Mesodermal cell (in vitro differentiated cells): ENCODE data around the gene TNS1.

Experiments used
- H3K27ac ChIP-seq: 2 replicates; pipeline ENCODE4 v1.7.0; 2013; ENCODE audit warnings: mild to moderate bottlenecking, low read depth, low read length, moderate library complexity; ENCODE audit not compliant: severe bottlenecking
- H3K36me3 ChIP-seq: 2 replicates; pipeline ENCODE4 v1.7.1; 2013; ENCODE audit warnings: mild to moderate bottlenecking, low read length, moderate library complexity; ENCODE audit not compliant: control insufficient read depth, insufficient read depth
- H3K4me1 ChIP-seq: one replicate; pipeline ENCODE4 v1.7.1; 2013; ENCODE audit warnings: mild to moderate bottlenecking, low read length; ENCODE audit not compliant: insufficient read depth, control insufficient read depth, poor library complexity, severe bottlenecking
- H3K4me3 ChIP-seq: 2 replicates; pipeline ENCODE4 v1.7.0; 2013; ENCODE audit warnings: low read length, control low read depth, mild to moderate bottlenecking; ENCODE audit not compliant: insufficient read depth, poor library complexity, severe bottlenecking; ENCODE audit errors: extremely low read depth
- H3K9me3 ChIP-seq: 2 replicates; pipeline ENCODE4 v1.7.1; 2013; ENCODE audit warnings: mild to moderate bottlenecking, low read length, moderate library complexity; ENCODE audit not compliant: control insufficient read depth
- WGBS, 2 experiments: methylation state at CpG; one replicate each; pipeline ENCODE4 v1.1.5; 2013; ENCODE audit warnings: missing lambda C conversion rate in 2 of 2; ENCODE audit not compliant: insufficient coverage in 2 of 2; 5-methylcytosine and 5-hydroxymethylcytosine counted together

The TNS1 gene

DNA sequence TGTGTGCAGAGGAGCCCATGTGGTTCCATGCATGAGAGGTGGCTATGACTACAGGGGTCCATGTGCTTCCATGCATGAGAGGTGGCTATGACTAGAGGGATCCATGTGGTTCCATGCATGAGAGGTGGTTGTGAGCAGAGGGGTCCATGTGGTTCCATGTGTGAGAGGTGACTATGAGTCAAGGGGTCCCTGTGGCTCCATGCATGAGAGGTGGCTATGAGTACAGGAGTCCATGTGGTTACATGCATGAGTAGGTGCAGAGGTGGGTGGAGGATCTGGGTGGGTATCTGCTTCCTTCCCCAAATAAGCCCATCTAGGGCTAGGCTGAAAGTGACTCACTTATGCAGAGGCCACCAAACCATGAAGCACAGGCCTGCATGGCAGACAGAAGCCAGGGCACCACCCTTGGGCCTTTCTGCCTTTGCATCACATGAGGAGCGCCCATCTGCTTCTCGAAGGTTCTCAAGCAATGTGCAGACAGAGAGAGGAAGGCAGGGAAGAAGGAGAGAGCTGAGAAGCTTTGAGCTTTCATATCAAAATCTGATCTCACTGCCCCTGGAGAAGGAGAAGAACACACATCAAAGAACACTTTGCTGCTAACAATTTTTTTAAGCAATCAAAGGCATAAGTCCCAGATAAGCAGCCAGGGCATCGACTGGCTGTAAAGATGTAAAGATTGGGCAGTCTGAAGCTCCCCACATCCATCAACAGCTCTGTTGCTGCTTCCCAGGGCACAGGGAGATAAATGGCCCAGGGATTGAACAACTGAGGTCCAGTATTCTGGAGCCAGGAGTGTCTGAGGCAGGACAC is 137.6 kb downstream of the TNS1 start:
- Histone ChIP-seq H3K4me3 (no peak overlapping the region), H3K9me3 (no peaks in the 10 kb centered on the region), H3K27ac (no peak overlapping the region), H3K36me3 (peaks cover 21% of the 10 kb centered on the region), H3K4me1 (peaks cover 20% of the 10 kb centered on the region)
- 92 to 100% methylated on average over 2 of the region's 3 CpGs for WGBS, 2 experiments

DNA sequence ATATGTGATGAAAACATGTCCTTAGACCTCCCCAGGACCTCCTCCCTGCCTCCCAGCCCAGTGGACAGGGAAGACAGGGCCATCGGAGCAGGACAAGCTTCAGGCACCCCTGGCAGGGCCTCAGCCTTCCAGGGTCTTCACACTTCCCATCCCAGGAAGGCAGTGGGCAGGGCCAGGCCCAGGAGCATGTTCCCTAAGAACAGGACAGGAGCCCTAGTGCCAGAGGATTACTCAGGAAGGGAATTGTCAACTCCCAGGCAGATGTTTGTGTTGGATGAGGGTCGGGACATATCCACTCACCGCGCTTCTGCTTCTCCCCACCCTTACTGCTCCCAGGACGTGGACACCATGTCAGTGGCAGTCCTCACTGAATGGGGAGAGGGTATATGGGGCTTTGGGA is 138.9 kb downstream of the TNS1 start:
- no peak overlapping the region for H3K27ac ChIP-seq
- no peak overlapping the region for H3K4me3 ChIP-seq
- WGBS, 2 experiments = 100% methylated on average over 2 to 4 of the region's 5 CpGs
- H3K36me3 ChIP-seq = peaks cover 21% of the 10 kb centered on the region
- peaks cover 18% of the 10 kb centered on the region for H3K4me1 ChIP-seq
- no peaks in the 10 kb centered on the region for H3K9me3 ChIP-seq

DNA sequence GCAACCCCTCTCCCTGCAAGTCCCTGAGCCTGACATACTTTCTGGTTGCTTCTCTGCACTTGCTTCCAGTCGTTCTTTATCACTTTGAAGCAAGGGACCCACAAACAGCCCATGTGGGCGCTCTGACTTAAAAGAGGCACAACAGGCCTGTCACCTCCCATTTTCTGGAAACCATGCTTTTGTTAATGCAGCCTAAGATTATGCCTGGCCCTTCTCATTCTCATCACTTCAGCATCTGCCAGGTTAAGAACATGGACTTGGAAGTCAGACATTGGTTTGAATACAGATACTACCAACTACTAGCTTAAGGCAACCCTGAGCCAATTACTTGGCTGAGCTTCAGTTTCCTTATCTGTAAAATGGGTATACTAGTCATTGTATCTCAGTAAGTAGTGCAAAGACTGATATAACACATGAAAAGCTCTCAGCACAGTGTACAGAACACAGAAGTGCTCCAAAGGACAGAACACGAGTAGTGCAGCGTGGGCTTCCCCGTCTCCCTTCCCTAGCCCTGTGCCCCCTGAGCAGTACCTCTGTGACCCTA is 141.4 kb downstream of the TNS1 start:
- Histone ChIP-seq H3K4me1 (peaks cover 14% of the 10 kb centered on the region), H3K36me3 (peaks cover 30% of the 10 kb centered on the region), H3K4me3 (no peak overlapping the region), H3K27ac (no peak overlapping the region), H3K9me3 (no peaks in the 10 kb centered on the region)
- 87 to 94% methylated on average over 4 to 5 of the region's 5 CpGs for WGBS, 2 experiments

DNA sequence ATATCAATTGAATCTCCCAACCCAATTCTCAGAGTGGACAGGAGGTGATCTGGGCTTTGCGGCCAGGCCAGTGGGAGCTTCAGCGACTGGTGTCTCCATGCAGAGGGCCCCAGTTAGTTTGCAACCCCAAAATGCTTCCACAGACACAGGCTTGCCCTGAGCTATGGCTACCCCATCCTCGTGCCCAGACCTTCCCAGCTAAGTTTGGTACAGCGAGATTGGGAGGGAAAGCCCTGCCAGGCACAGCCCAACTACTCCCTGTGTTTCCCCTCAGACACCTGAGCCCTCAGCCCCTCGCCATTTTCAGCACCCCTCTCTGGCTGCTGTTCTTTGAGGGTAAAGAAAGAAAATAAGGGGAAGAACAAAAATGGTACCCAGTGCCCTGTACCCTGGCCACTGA is 142.9 kb downstream of the TNS1 start:
- no peak overlapping the region for H3K27ac ChIP-seq
- 88 to 92% methylated on average over 2 to 4 of the region's 5 CpGs for WGBS, 2 experiments

DNA sequence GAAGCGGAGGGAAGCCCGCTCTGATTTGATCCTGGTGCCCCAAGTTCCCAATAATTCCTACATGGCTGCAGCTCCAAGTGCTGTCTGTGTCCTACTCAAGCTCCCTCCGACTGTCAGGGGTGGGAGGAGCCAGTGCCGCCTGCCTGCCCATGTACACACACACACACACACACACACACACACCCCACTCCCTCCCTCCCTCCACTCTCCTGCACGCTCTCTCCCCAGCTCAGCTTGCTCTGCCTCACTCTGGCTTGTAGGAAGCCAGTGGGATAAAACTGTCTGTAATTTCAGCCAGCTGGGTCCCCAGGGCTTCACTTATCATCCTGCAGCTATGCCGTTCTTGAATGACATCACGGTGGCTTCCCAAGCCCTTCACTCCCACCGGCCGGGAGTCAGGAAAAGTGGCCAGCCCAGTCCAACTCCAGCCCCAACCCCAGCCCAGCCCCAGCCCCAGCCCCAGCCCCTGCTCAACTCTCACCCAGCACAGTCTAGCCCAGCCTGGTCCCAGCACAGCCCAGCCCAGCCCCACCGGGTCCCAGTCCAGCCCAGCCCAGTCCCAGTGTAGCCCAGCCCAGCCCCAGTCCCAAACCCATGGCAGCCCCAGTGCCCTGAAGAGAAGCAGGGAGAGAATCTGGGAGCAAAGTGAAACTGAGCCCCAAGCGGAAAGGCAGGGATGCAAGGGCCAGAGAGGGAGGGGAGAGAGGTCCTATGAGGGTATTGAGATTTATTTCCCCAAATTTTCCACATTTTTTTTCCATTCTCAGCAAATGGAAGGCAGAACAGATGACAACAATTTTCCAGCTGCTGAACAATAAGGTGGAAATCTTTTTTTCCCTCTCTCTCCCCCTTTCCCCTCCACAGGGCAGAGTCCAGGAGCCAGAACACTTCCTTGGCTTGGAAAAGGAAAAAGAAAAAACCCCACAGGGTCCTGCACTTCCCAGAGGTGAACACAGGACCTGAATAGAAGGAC is 144.0 kb downstream of the TNS1 start:
- Histone ChIP-seq H3K4me1 (peaks cover 13% of the 10 kb centered on the region), H3K27ac (peak overlapping the region; percentile 72), H3K9me3 (no peaks in the 10 kb centered on the region), H3K4me3 (no peak overlapping the region), H3K36me3 (peaks cover 22% of the 10 kb centered on the region)
- WGBS, 2 experiments = 40 to 55% methylated on average over 1 to 7 of the region's 11 CpGs

More for the DNA sequence above, 142.9 kb downstream of the TNS1 start:
- no peak overlapping the region for H3K4me3 ChIP-seq
- H3K36me3 ChIP-seq = peaks cover 26% of the 10 kb centered on the region
- no peaks in the 10 kb centered on the region for H3K9me3 ChIP-seq
- H3K4me1 ChIP-seq = peaks cover 11% of the 10 kb centered on the region

DNA sequence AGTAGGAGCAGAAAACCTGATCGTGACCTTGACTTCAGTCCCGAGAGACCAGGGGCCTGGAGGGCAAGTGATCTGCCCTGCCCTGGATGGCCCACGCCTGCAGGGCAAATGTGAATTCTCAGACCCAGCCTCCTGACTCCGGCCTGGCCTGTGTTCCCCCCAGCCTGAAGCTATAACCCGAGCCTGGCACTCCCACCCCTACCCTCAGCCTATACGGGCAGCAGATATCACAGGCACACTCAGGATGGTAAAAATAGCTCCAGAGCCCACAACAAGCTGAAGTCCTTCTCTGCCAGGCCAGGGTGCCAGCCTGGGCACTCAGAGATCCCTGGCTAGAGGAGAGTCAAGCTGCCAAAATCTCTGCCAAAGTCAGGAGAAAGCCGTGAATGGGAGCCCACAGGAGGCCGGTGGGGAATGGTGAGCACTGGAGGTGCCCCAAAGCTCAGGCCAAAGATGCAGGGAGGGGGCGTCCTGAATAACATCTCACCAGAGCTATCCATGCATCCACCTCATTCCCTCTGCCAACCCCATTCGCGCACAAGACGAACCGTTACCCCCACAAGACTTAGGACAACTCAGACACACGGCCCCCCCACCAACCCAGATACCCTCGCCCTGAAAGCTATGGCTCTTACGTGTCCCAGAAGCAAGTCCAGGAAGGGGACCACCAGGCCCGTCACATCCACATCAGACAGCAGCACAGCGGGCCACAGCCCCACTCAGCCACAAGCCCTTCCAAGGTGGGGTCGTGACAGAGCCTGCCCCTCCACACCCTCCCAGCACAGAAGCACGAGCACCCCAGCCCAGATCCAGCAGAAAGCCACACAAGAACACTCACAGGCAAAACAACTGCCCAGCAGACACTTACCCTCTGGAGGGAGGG is 144.9 kb downstream of the TNS1 start:
- Histone ChIP-seq H3K4me3 (peak overlapping the region; percentile 5), H3K27ac (peak overlapping the region; percentile 72), H3K36me3 (peaks cover 19% of the 10 kb centered on the region), H3K4me1 (peaks cover 23% of the 10 kb centered on the region), H3K9me3 (no peaks in the 10 kb centered on the region)
- 87 to 88% methylated on average over 12 to 13 of the region's 20 CpGs for WGBS, 2 experiments

DNA sequence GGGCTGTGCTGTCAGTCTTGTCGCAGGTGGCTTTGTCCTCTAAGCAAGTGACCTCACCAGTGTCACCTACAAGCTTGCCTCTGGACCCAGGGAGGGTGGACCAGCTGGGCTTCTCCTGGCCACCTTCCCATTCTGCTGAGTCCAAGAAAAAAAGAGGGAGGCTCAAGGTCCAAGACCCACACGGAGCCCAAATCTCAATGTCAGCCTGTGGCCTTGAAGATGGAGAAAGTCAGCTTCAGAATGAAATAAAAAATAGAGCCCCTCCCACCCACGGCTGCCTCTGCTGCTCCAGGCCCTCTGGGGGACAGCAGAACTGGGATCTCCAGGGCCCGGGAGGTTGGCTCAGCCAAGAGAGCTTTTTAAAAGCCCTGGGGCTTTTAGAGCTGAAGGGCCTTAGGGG is 145.9 kb downstream of the TNS1 start:
- H3K9me3 ChIP-seq = no peaks in the 10 kb centered on the region
- H3K4me3 ChIP-seq = no peak overlapping the region
- H3K4me1 ChIP-seq = peaks cover 32% of the 10 kb centered on the region
- no peak overlapping the region for H3K27ac ChIP-seq
- peaks cover 15% of the 10 kb centered on the region for H3K36me3 ChIP-seq
- 74 to 76% methylated on average over 2 of the region's 4 CpGs for WGBS, 2 experiments

DNA sequence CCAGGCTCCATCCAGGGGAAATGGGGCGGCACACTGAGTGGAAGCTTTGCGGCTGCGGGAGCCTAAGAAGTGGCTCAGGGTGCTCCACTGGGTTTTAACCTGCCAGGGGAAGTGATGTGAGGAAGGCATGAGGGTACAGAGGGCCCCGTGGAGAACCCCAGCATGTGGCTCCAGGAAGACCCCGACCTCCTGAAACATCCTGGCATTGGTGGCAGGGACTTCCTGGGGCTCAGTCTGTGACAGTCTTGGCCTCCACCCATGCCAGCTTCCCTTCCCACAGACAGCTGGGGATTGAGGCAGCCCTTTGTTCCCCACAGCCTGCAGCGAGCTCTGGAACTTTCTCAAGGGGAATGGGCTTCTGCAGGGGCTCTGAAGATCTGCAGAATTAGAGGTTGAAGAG is 146.6 kb downstream of the TNS1 start:
- no peak overlapping the region for H3K4me3 ChIP-seq
- 91 to 93% methylated on average over 6 of the region's 6 CpGs for WGBS, 2 experiments

DNA sequence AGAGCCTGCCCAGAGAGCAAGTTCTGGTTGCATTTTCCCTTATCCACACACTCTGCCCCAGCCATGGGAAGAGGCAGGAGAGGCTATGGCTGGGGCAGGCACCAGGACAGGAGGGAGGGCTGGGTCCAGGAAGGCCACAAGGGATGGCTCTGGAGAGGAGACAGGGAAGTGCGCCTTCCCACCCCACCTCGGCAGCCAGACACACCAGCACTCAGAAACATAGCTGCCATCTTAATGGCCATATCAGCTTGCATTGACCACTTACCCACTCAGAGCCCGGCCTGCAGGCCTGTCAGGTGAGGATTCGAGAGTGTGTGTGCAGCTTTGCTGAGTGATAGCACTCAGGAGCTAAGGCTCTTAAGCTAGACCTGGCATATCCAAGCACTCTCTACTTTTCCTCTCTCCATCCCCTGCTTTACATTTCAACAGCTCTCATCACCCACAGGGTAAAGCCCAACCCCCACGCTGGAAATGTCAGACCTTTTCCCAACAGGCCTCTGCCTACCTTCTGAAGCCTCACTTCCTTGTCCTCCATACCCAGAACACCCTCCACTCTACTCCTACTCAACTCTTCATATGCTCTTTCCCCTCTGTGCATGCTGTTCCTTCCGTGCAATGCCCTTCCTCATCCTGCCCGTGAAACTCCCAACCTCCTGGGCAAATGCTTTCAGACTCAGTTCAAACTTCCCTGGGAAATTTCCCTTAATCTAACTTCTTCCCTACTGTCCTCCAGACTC is 147.9 kb downstream of the TNS1 start:
- no peak overlapping the region for H3K4me3 ChIP-seq
- H3K4me1 ChIP-seq = peaks cover 51% of the 10 kb centered on the region
- WGBS, 2 experiments = 80 to 85% methylated on average over 4 to 5 of the region's 7 CpGs
- no peaks in the 10 kb centered on the region for H3K9me3 ChIP-seq
- H3K36me3 ChIP-seq = peaks cover 15% of the 10 kb centered on the region
- H3K27ac ChIP-seq = no peak overlapping the region

More for the DNA sequence above, 146.6 kb downstream of the TNS1 start:
- Histone ChIP-seq H3K27ac (no peak overlapping the region), H3K36me3 (peaks cover 15% of the 10 kb centered on the region), H3K4me1 (peaks cover 38% of the 10 kb centered on the region), H3K9me3 (no peaks in the 10 kb centered on the region)
